Left cardiac atrium (tissue), 4 donors: ENCODE results near the gene DUSP22. TPM values are rescaled to one million over a fixed set of nuclear protein-coding genes. Genes with fewer than 3 reads are reported as not detected.
A peak's percentile ranks its signal among the peaks of the same experiment; 100 is the strongest.

Experiments used
- ATAC-seq, 2 donors: fragments of 200-7000 bp; cut with Tn5 transposase; one replicate each; pipeline ENCODE4 v1.9.1; 2020; ENCODE audit warnings: mild to moderate bottlenecking in 2 of 2, moderate library complexity in 2 of 2
- DNase-seq: peaks from one replicate; pipeline ENCODE4 v3.0.0-alpha.2; 2020
- intact Hi-C, 2 donors: fragments of 100-400 bp; cut with DNase I; formaldehyde crosslinking; loops; one replicate each; pipeline versions ENCODE4 v1.14.1 to v1.15.1; 2022 to 2023
- total RNA-seq, 2 donors: library from RNA; stranded (reverse); fragmentation: NEBNext Ultra II Directional; extraction: Animal tissue kit (Norgen Biotek cat#: 25700); gene quantifications; one replicate each; pipeline ENCODE4 v1.2.1, GENCODE V29; 2021
- donor health status: DM: no; HTN: yes; CAD: no.
- donor health status: DM: no; HTN: yes; CAD: no; lungs with severe emphysema.
- donor health status: DM: yes; HTN: yes; CAD: no.
- donor health status: Dilated cardiomyopathy.

DUSP22 gene
- total RNA-seq, 2 donors from 2014 or later: 53.9 to 57.4 TPM

- DNase-seq (no peak), ATAC-seq (no peak)
- intact Hi-C loops: no loop called here
Observed at GRCh38 chr6:355373-356208, 63.3 kb downstream of the DUSP22 start.

- no peak for DNase-seq
- no peak for ATAC-seq
- intact Hi-C loops: no loop called here
Observed at GRCh38 chr6:356828-357251, 64.6 kb downstream of the DUSP22 start.

DNA sequence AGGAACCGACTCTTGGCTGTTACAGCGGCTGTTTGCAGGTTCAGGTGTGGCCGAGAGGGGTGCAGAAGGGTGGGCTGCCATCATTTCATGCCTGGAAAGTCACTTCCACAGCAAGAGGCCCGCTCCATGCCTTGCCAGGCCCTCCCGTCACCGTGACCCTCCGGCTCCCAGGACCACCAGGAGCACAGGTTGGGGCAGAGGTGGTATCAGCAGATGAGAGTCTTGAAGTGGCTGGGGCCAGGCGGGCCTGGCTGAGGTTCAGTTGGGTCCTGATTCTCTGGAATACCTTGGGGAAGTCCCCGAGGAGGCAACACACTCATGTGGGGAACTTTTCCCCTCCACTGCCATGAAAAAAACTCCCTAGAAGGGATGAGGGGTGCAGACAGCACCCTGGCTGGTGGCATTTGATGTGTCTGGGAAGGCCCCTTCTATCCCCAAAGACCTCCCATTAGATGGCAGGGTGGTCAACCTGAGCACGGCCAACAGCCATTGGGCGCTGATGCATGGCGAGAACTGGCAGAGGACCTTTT, 65.0 kb downstream of the DUSP22 start:
- ATAC-seq (no peak), DNase-seq (no peak)
- intact Hi-C loops: no loop called here

DNA sequence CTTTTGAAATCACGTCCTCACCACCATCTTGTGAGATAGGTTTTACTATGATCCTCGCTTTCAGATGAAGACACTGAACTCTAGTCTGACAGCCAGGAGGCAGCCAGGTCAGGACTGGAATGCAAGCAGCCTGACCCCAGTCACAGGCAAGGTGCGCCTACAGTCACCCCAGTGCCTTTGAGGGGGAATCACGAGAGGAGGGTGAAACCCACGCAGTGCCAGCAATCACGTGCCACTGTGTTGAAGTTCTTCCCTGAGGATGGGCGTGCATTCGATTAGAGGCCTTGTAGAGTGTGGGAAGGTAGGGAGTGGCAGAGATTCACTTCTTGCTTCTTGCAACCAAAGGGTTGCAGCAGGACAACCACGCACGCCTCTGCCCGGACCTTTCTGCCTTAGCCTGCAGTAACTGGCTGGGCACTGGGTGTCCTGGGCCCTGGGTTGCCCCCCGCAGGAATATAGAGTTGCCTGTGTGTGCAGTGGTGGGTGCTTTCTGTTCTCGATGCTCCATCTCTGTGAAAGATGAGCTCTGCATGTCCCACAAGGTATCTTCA, 65.6 kb downstream of the DUSP22 start:
- intact Hi-C loops: no loop called here
- ATAC-seq (no peak), DNase-seq (no peak)

GRCh38 chr6:358432-358831, 66.1 kb downstream of the DUSP22 start:
- intact Hi-C loops: no loop called here
- DNase-seq (no peak), ATAC-seq (no peak)

GRCh38 chr6:358847-359246, 66.6 kb downstream of the DUSP22 start:
- DNase-seq: no peak
- intact Hi-C loops: no loop called here
- no peak for ATAC-seq

- intact Hi-C loops: no loop called here
- no peak for DNase-seq
- ATAC-seq: no peak
Observed at GRCh38 chr6:359261-360035, 67.2 kb downstream of the DUSP22 start.

DNA sequence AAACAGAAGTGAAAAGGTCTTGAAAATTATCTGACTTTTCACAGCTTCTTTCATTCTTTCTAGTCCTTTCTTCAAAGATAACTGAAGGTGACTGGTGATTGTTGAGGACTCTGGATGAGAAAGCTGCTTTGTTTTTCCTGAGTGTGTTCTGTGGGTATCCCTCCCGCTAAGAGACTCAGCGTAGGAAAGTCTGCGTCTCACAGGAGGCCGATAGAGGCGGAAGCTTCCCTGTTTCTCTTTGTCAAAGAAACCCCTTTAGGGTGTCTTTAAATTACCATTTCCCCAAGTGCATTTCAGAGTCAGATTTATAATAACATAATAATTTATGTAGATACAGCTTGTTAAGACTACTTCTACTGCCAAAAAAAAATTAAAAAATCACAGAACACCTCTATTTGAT, 68.1 kb downstream of the DUSP22 start:
- intact Hi-C loops: no loop called here
- ATAC-seq: no peak

GRCh38 chr6:360764-361373, 68.6 kb downstream of the DUSP22 start:
- intact Hi-C loops: no loop called here
- DNase-seq (peak; percentile 4), ATAC-seq (no peak)

More for the DNA sequence above, 68.1 kb downstream of the DUSP22 start:
- DNase-seq: no peak

GRCh38 chr6:361411-362132, 69.3 kb downstream of the DUSP22 start:
- DNase-seq: no peak
- ATAC-seq: no peak
- intact Hi-C loops: no loop called here

DNA sequence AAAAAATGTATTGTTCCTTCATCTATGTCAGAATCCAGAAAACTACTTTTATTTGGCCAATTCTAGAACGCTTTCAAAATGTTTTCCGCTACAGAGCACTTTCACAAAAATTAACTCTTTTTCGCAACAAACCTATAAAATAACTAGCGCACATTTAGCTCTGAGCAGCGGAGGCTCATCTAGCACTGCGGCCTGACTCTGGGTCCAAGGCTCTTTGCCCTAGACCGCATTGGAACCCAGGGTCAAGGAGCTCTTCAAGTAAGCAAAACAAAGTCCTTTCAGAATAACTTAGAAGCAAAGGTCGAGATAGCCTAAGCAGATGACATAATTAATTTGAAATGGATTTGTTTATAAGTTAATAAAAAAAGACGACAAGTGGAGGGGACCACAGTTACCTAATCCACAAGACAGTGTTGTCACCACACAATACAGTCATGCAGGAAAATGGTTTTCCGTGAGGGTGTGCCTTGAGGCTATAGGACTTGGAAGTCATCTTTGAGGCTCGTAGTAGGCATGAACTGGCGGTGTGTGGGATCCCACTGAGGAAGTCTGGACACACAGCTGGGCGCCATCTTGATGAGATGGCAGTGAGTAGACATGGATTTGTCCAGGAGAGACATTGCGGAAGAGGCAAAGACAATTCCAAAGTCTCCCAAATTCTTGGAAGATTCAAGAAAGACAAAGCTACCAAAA, 70.1 kb downstream of the DUSP22 start:
- ATAC-seq (no peak), DNase-seq (no peak)
- intact Hi-C loops: no loop called here

DNA sequence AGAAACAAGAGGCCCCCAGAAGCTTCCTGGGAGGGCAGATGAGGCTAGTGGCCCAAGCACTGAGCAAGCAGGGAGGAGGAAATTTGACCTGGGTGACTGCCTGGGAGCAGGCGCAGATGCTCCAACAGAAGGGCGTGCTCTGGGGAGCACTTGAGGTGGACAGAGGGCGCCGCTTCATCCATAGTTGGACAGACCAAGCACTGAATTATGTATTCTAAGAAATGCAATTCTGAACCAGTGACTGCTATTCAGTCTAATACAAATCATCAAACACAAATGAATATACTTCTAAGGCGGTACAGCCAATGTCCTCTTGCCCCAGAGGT, 70.6 kb downstream of the DUSP22 start:
- intact Hi-C loops: no loop called here
- ATAC-seq (no peak), DNase-seq (no peak)

DNA sequence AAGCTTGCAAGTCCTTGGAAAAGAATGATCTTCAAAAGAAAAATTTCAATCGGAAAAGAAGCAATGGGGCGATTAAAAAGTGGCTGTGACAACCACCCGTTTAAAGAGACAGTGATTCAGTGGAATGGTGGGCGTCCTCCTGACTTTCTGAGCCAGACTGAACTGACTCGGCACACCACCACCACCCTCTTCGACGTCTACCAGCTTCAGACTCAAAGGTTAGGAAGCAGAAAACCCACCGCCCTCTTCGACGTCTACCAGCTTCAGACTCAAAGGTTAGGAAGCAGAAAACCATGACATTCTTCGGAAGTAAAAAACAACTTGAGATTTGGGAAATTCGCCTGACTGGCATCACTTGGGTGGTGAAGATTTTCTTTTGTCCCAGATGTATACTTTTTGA, 71.0 kb downstream of the DUSP22 start:
- DNase-seq: no peak
- no peak for ATAC-seq
- intact Hi-C loops: no loop called here

DNA sequence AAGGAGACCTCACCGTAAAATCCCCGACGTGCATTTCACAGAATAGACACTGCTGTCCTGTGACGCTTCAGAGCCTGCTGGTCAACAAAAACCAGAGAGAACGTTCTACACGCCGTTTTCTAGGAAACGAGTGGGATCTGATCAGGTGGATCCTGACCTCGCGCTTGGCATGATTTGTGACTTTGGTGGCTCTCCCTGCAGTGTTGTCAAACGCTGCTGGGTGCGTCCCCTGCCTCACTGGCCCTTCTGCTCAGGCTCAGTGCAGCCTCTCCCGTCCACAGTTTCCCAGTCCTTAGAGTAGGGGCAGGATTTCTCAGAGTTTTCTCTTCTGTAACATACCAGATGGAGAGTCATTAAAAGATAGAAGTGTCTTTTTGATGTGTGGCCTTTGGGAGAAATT, 71.6 kb downstream of the DUSP22 start:
- intact Hi-C loops: no loop called here
- DNase-seq (peak; percentile 3), ATAC-seq (no peak)

DNA sequence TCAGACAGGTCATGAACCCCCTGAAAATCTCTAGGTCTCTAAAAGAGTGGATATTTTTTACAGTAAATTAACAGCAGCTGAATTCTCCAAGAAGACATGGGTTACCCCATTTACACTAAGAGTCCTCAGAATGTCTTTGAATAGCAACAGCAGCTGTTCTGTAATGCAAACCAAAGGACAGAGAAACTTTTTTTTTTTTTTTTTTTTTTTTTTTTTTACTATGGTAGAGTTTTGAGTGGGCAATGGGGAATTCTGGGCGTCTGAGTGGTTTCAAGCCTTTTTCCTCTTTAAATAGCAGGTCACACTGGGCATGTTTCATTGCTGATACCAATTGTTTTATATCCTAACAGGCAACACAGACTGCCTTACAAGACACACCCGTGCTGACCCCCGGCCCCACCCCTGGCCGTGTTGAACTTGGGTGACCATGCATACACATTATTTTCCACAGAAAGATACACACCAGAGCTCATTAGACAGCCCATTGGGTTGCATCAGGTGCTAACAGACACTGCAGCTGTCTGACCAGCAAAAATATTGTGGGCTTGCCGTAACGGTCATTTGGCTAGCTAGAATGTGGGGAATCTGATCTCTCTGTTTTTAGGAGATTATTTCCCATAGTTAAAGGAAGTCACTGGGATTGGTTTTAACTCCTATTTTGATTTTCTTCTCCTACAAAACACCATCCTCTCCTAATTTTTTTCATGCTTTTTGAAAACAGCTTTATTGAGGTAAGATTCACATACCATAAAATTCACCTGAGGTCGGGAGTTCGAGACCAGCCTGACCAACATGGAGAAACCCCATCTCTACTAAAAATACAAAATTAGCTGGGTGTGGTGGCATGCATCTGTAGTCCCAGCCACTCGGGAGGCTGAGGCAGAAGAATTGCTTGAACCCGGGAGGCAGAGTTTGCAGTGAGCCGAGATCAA, 72.6 kb downstream of the DUSP22 start:
- intact Hi-C loops: no loop called here
- ATAC-seq (no peak), DNase-seq (no peak)

- ATAC-seq: no peak
Observed at GRCh38 chr6:365835-366234, 73.5 kb downstream of the DUSP22 start.

More at GRCh38 chr6:365835-366234, 73.5 kb downstream of the DUSP22 start:
- no peak for DNase-seq
- intact Hi-C loops: no loop called here
